ENCODE data around the gene SPECC1L.
"Not testable (repeated sequence)": the region's sequence is repeated elsewhere in the genome, so short reads cannot be mapped to it uniquely, and the experiment has no call there.

Gene SPECC1L

GRCh38 chr22:24232124-24232523, 38.5 kb upstream of the SPECC1L start:
- TF ChIP-seq CTCF (conservative IDR thresholded peaks at IDR 0.05; ENCODE audit: low read depth): no peak
- DNase-seq (ENCODE audit: low spot score): no peak
- POLR2A ChIA-PET (ENCODE audit: low non-redundant PET): no interaction called here
- H3K27ac ChIP-seq: no peak overlapping the region
- CTCF ChIA-PET: interaction anchor here (1.2 kb wide), 1 partner anchor 42 kb away, joined by 14 read pairs; no protein-coding TSS in a partner anchor

GRCh38 chr22:24232725-24233124, 37.9 kb upstream of the SPECC1L start:
- no peak overlapping the region for H3K27ac ChIP-seq
- CTCF ChIA-PET: no interaction called here

GRCh38 chr22:24233235-24233634, 37.4 kb upstream of the SPECC1L start:
- POLR2A ChIA-PET (ENCODE audit: low non-redundant PET): no interaction called here
- no peak overlapping the region for H3K27ac ChIP-seq

More at GRCh38 chr22:24232725-24233124, 37.9 kb upstream of the SPECC1L start:
- DNase-seq (ENCODE audit: low spot score): no peak
- TF ChIP-seq CTCF (conservative IDR thresholded peaks at IDR 0.05; ENCODE audit: low read depth): no peak
- POLR2A ChIA-PET (ENCODE audit: low non-redundant PET): no interaction called here

GRCh38 chr22:24233816-24234215, 36.8 kb upstream of the SPECC1L start:
- ChIA-PET POLR2A (ENCODE audit: low non-redundant PET) (no interaction called here), CTCF (no interaction called here)
- TF ChIP-seq CTCF (conservative IDR thresholded peaks at IDR 0.05; ENCODE audit: low read depth): no peak
- DNase-seq (ENCODE audit: low spot score): no peak
- no peak overlapping the region for H3K27ac ChIP-seq

More at GRCh38 chr22:24233235-24233634, 37.4 kb upstream of the SPECC1L start:
- no peak for DNase-seq (ENCODE audit: low spot score)
- no peak for TF ChIP-seq CTCF (conservative IDR thresholded peaks at IDR 0.05; ENCODE audit: low read depth)
- CTCF ChIA-PET: no interaction called here

GRCh38 chr22:24235315-24235714, 35.3 kb upstream of the SPECC1L start:
- no peak overlapping the region for H3K27ac ChIP-seq
- POLR2A ChIA-PET (ENCODE audit: low non-redundant PET): no interaction called here
- CTCF ChIA-PET: no interaction called here
- TF ChIP-seq CTCF (conservative IDR thresholded peaks at IDR 0.05; ENCODE audit: low read depth): no peak
- DNase-seq (ENCODE audit: low spot score): no peak

- CTCF ChIA-PET: interaction anchor here (0.6 kb wide), 1 partner anchor 101 kb away, joined by 3 read pairs; no protein-coding TSS in a partner anchor
- DNase-seq (ENCODE audit: low spot score): no peak
- H3K27ac ChIP-seq: no peak overlapping the region; the same call in 1 of the 2 replicates
- POLR2A ChIA-PET (ENCODE audit: low non-redundant PET): no interaction called here
- TF ChIP-seq CTCF (conservative IDR thresholded peaks at IDR 0.05; ENCODE audit: low read depth): no peak
These were observed 34.0 kb upstream of the SPECC1L start for GRCh38 chr22:24236656-24237055.

- CTCF ChIA-PET; H3K27ac ChIP-seq; POLR2A ChIA-PET (ENCODE audit: low non-redundant PET); DNase-seq (ENCODE audit: low spot score): not testable (repeated sequence)
These were observed 32.4 kb upstream of the SPECC1L start for GRCh38 chr22:24238101-24238694.

Data from RWPE1 (cell line).